ENCODE results near the gene SPI1.

- TF ChIP-seq EZH2phosphoT487 (IDR thresholded peaks at IDR 0.05), result no peak
- no peak for TF ChIP-seq CTCF (IDR thresholded peaks at IDR 0.05)
Measured at GRCh38 chr11:47340980-47341775, 37.2 kb downstream of the SPI1 start.

All from neural progenitor cell (in vitro differentiated cells).